Measurements from ENCODE around the gene C1orf159. TPM values are rescaled to one million over a fixed set of nuclear protein-coding genes. Genes with fewer than 3 reads are reported as not detected.
A peak's percentile ranks its signal among the peaks of the same experiment; 100 is the strongest.

Gene C1orf159
- total RNA-seq, 2 donors from 2014 or later: 23.1 to 29.5 TPM

DNA sequence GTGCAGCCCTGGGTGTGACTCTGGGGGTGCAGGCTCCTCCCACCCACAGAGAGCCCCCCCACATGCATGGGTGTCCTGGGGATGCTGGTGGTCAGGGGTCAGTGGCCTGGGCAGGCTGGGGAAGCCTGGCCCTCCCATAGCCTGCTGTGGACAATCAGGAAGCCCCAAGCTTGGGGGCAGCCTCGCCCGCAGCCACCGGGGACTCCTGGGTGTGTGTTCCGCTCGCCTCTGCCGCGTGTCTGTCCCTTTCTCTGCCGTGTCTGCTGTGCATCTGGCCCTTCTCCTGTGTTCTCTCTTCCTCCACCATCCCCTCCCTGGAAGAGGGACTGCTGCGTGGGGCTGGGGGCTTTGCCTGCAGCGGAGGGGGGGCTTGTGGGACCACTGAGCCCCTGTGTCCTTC lies 73.1 kb downstream of the C1orf159 start:
- Mint-ChIP-seq H3K27ac (no peak overlapping the region), H3K4me1 (peaks cover 6% of the 10 kb centered on the region), H3K4me3 (no peak overlapping the region), H3K36me3 (ENCODE audit: low read depth) (peaks cover 43% of the 10 kb centered on the region), H3K27me3 (ENCODE audit: insufficient read depth) (peaks cover 29% of the 10 kb centered on the region), H3K9me3 (no peaks in the 10 kb centered on the region)
- no peaks in the 10 kb centered on the region for H3K4me1 ChIP-seq (ENCODE audit: control insufficient read depth, insufficient read depth, low read length)
- no peak for DNase-seq
- H3K27me3 ChIP-seq (ENCODE audit: control insufficient read depth, insufficient read depth, low read length, poor library complexity, severe bottlenecking): peaks cover 23% of the 10 kb centered on the region
- H3K27ac ChIP-seq (ENCODE audit: low read depth, low read length): no peak overlapping the region
- no peaks in the 10 kb centered on the region for H3K9me3 ChIP-seq (ENCODE audit: control insufficient read depth, low read length)
- peaks cover 29% of the 10 kb centered on the region for H3K36me3 ChIP-seq (ENCODE audit: control insufficient read depth, insufficient read depth, low read length)
- 87 to 96% methylated on average over 5 to 10 of the region's 10 CpGs for WGBS, 2 experiments (ENCODE audit: insufficient coverage in 1 of 2, insufficient read length in 1 of 2)
- H3K9ac ChIP-seq (ENCODE audit: extremely low read depth, low read length, poor library complexity, severe bottlenecking): no peak overlapping the region
- H3K4me3 ChIP-seq (ENCODE audit: low read length): no peak overlapping the region
- no peak for TF ChIP-seq CTCF (conservative IDR thresholded peaks at IDR 0.05)

- H3K9me3 ChIP-seq (ENCODE audit: control insufficient read depth, low read length): no peaks in the 10 kb centered on the region
- no peak for DNase-seq
- TF ChIP-seq CTCF (conservative IDR thresholded peaks at IDR 0.05): no peak
- H3K4me3 Mint-ChIP-seq: no peak overlapping the region
- H3K27me3 ChIP-seq (ENCODE audit: control insufficient read depth, insufficient read depth, low read length, poor library complexity, severe bottlenecking): peaks cover 32% of the 10 kb centered on the region
- peaks cover 24% of the 10 kb centered on the region for H3K36me3 ChIP-seq (ENCODE audit: control insufficient read depth, insufficient read depth, low read length)
- peaks cover 39% of the 10 kb centered on the region for H3K27me3 Mint-ChIP-seq (ENCODE audit: insufficient read depth)
- no peak overlapping the region for H3K27ac Mint-ChIP-seq
- peaks cover 6% of the 10 kb centered on the region for H3K4me1 Mint-ChIP-seq
- no peaks in the 10 kb centered on the region for H3K9me3 Mint-ChIP-seq
- no peaks in the 10 kb centered on the region for H3K4me1 ChIP-seq (ENCODE audit: control insufficient read depth, insufficient read depth, low read length)
- peaks cover 43% of the 10 kb centered on the region for H3K36me3 Mint-ChIP-seq (ENCODE audit: low read depth)
- WGBS, 2 experiments (ENCODE audit: insufficient coverage in 1 of 2, insufficient read length in 1 of 2): 95 to 98% methylated on average over 14 to 25 of the region's 25 CpGs
- no peak overlapping the region for H3K4me3 ChIP-seq (ENCODE audit: low read length)
- no peak overlapping the region for H3K27ac ChIP-seq (ENCODE audit: low read depth, low read length)
- no peak overlapping the region for H3K9ac ChIP-seq (ENCODE audit: extremely low read depth, low read length, poor library complexity, severe bottlenecking)
Measured at GRCh38 chr1:1041873-1042272, 74.0 kb downstream of the C1orf159 start.

DNA sequence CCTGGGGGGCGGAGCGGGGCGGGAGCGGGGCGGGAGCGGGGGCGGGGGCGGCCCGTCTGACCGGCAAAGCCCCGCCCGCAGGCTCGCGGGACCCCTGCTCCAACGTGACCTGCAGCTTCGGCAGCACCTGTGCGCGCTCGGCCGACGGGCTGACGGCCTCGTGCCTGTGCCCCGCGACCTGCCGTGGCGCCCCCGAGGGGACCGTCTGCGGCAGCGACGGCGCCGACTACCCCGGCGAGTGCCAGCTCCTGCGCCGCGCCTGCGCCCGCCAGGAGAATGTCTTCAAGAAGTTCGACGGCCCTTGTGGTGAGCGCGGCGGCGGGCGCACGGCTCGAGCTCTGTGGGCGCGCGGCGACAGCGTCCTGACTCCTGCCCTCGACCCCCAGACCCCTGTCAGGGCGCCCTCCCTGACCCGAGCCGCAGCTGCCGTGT lies 74.8 kb downstream of the C1orf159 start:
- DNase-seq: peak; percentile 90
- H3K27me3 Mint-ChIP-seq (ENCODE audit: insufficient read depth): peaks cover 47% of the 10 kb centered on the region
- no peak overlapping the region for H3K9ac ChIP-seq (ENCODE audit: extremely low read depth, low read length, poor library complexity, severe bottlenecking)
- H3K36me3 Mint-ChIP-seq (ENCODE audit: low read depth): peaks cover 43% of the 10 kb centered on the region
- no peaks in the 10 kb centered on the region for H3K9me3 ChIP-seq (ENCODE audit: control insufficient read depth, low read length)
- no peak overlapping the region for H3K27ac ChIP-seq (ENCODE audit: low read depth, low read length)
- no peak overlapping the region for H3K4me3 Mint-ChIP-seq
- H3K4me1 Mint-ChIP-seq: peaks cover 6% of the 10 kb centered on the region
- peaks cover 21% of the 10 kb centered on the region for H3K36me3 ChIP-seq (ENCODE audit: control insufficient read depth, insufficient read depth, low read length)
- H3K27ac Mint-ChIP-seq: no peak overlapping the region
- H3K4me3 ChIP-seq (ENCODE audit: low read length): no peak overlapping the region
- TF ChIP-seq CTCF (conservative IDR thresholded peaks at IDR 0.05): no peak
- H3K27me3 ChIP-seq (ENCODE audit: control insufficient read depth, insufficient read depth, low read length, poor library complexity, severe bottlenecking): peaks cover 32% of the 10 kb centered on the region
- H3K9me3 Mint-ChIP-seq: no peaks in the 10 kb centered on the region
- no peaks in the 10 kb centered on the region for H3K4me1 ChIP-seq (ENCODE audit: control insufficient read depth, insufficient read depth, low read length)
- WGBS, 2 experiments (ENCODE audit: insufficient coverage in 1 of 2, insufficient read length in 1 of 2): 53 to 78% methylated on average over 35 to 55 of the region's 60 CpGs
